Measurements from ENCODE around the gene PCDHB4.

GRCh38 chr5:141149812-141150211 lies 28.2 kb downstream of the PCDHB4 start, which contains the start of gene PCDHB6:
- TF ChIP-seq CTCF (IDR thresholded peaks at IDR 0.05) (no peak), POLR2A (IDR thresholded peaks at IDR 0.05) (no peak), EP300 (IDR thresholded peaks at IDR 0.05) (no peak)
